GM19455 (cell line): ENCODE data around the gene IQGAP2.

ENCODE experiments used
- ATAC-seq: cut with Tn5 transposase; IDR thresholded peaks from one replicate; pipeline ENCODE4 v1.9.1; 2021; ENCODE audit not compliant: unreplicated experiment

Gene IQGAP2

DNA sequence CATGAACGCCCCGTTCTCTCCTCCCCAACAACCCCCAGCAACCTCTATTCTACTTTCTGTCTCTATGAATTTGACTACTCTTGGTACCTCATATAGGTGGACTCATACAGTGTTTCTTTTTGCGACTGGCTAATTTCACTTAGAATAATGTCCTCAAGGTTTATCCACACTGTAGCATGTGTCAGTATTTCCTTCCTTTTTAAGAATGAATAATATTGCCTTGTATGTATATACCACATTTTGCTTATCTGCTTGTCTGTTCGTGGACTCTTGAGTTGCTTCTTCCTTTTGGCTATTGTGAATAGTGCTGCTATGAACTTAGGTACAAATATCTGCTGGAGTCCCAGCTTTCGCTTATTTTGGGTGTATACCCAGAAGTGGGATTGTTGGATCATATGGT is 42.7 kb downstream of the IQGAP2 start:
- ATAC-seq, result no peak

GRCh38 chr5:76446776-76447175 is 43.7 kb downstream of the IQGAP2 start:
- no peak for ATAC-seq

- ATAC-seq, result no peak
Observed at GRCh38 chr5:76449606-76450005, 46.5 kb downstream of the IQGAP2 start.

DNA sequence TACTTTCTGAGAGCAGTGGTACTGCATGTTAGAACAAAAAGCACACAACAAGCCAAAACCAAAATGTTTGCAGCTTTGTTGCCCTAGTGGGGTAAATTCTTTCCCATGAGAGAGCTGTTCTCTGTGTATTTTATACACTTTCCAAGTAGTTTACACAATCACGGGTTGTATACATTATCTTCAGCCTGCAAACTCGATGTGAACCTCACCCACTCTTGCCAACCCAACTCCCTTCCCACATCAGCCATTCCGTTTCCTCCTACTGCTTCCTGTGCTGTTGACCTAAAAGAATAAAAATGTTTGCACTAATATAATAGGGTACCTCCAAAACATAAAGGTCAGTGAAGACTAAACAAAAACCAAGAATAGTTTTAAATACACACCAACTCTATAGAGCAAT is 47.0 kb downstream of the IQGAP2 start:
- ATAC-seq, result no peak

GRCh38 chr5:76451031-76451701 is 48.1 kb downstream of the IQGAP2 start:
- no peak for ATAC-seq

DNA sequence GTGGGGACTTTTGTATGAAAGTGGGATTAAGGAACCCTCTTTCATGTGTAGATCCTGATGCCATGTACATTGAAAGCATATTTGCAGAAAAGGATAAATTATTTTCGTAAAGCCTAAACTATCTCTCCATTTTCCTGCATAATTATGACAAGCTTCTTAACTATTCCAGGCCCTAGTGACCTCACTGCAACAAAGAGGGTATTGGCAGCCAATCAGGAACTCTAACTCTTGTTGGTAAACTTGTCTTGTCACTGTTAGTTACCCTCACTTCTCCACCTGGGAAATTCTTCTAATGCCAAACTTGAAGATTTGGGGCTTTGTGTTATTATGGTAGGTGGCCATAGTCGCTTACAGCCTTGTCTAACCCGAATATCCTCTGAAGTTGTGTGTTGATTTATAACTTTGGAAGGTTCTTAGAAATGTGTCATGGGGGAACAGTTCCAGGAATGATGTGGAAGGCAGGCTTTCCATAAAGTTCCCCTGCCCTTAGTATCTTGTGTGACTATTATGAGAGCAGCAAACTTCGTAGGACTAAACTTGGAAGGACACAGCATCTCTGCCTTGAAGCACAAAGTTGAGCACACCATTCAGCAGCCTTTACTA is 52.5 kb downstream of the IQGAP2 start:
- ATAC-seq, result no peak

GRCh38 chr5:76456258-76456657 is 53.2 kb downstream of the IQGAP2 start:
- ATAC-seq, result no peak

DNA sequence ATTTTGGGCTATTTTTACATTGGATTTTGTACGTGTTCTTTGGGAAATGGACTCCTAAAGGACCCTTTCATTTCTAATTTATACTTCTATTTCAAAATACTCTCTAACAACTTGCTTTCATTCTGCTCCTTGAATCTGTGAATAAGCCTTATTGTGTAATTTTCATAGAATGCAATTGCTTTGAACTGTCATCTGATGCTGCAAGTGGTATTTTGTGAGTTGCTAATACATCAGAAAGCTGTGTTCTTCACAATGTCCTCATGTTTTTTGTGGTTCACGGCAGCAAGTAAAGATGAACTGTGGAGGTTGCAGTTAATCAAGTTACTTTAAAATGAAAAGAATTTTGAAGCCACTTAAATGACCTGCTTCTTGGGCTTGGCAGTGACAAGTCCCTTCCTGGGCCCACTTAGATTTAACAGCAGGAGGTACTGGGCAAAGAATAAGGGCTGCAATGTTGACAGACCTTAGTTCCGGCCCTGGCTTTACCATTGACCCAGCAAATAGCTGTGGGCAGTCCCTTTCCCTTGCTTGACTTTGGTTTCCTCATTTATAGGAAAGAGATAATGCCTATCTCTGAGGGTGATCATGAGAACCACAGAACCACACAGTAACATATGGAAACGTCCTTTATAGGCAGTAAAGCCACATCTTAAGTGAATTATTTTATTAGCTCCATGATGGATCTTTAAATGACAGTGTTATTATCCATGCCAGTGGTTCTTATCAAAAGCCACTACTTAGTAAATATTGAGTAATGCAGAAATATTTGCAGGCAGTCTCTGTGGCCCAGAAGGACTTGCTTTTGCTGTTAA is 54.8 kb downstream of the IQGAP2 start:
- no peak for ATAC-seq

- ATAC-seq, result no peak
Observed at GRCh38 chr5:76458486-76458830, 55.4 kb downstream of the IQGAP2 start.

- ATAC-seq, result no peak
Observed at GRCh38 chr5:76460104-76460503, 57.0 kb downstream of the IQGAP2 start.

DNA sequence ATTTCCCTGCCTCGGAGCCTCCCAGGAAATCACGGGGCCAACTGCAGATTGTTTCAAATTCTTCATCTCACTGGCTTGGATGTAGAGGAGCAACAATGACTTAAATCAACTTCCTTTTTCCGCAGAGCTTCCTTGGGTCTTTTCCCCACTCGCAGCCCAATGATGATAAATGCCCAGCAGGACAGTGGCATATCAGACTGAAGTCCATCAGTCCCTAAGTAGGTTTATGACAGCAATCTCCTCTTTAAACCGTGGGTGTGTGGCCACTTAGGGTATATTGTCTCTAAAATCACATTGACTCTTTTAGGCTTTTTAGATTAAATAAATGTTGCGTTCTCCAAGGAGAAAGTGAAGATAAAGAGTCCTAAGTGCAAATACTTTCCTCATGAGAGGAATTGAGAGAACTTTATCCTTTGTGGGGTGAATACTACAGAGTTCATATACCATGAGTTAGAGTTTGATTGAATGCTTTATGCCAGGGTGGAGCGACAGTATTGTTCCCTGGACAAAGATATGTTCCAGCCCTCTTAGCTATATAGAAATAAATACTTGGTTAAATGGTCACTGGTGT is 59.1 kb downstream of the IQGAP2 start:
- ATAC-seq, result no peak

DNA sequence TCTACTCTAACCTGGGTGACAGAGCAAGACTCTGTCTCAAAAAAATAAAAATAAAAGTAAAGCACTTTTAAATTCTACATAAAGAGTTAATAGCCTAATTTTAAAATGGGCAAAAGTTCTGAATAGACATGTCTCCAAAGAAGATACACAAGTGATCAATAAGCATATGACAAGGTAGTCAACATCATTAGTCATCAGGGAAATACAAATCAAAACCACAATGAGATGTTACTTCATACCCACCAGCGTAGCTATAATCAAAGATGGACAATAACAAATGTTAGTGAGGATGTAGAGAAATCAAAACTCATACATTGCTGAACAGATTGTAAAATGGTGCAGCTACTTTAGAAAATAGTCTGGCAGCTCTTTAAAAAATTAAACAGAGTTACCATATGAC is 64.1 kb downstream of the IQGAP2 start:
- ATAC-seq, result no peak

GRCh38 chr5:76468635-76469425 is 65.7 kb downstream of the IQGAP2 start:
- ATAC-seq, result no peak

DNA sequence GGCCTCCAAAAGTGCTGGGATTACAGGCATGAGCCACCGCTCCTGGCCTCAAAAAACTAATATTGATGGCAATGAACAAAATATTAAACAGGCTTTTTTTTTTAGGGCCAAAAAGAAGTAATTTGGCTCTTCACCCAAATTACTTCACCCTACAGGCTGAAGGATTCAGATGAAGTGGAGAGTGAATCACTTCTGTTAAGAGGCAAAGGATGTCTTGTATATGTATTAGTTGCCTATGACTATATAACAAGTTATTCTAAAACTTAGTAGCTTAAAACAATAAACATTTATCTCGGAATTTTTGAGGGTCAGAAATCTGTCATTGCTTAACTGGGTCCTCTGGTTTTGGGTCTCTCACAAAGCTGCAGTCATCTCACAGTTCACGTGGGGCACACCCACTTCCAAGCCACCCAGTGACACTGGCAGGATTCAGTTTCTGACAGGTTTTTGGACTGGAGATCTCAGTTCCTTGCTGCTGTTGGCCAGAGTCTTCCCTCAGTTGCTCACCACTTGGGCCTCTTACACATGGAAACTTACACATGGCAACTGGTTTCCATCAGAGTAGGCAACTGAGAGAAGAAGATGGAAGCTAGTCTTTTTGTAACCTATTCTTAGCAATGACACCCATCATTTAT is 66.7 kb downstream of the IQGAP2 start:
- no peak for ATAC-seq

GRCh38 chr5:76470976-76471375 is 67.9 kb downstream of the IQGAP2 start:
- no peak for ATAC-seq

DNA sequence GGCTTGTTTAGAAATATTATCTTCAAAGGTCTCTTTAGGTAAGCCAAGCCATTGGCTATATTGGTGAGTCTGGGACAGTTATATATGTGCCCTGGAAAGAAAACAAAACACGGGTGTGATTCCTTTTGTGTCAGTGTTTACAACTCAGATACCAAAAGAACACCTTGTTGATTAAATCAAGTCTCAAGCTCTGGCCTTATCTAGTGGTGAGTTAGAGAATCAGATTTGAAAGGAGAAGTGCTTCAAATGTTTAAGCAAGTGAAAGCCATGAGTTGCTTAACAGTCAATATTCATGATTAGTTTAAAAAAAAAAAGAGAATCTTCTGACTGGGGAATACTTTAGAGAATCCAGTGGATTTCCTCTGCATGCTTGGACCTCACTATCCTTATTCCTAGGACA is 68.3 kb downstream of the IQGAP2 start:
- no peak for ATAC-seq

- no peak for ATAC-seq
Observed at GRCh38 chr5:76471987-76472334, 68.9 kb downstream of the IQGAP2 start.

DNA sequence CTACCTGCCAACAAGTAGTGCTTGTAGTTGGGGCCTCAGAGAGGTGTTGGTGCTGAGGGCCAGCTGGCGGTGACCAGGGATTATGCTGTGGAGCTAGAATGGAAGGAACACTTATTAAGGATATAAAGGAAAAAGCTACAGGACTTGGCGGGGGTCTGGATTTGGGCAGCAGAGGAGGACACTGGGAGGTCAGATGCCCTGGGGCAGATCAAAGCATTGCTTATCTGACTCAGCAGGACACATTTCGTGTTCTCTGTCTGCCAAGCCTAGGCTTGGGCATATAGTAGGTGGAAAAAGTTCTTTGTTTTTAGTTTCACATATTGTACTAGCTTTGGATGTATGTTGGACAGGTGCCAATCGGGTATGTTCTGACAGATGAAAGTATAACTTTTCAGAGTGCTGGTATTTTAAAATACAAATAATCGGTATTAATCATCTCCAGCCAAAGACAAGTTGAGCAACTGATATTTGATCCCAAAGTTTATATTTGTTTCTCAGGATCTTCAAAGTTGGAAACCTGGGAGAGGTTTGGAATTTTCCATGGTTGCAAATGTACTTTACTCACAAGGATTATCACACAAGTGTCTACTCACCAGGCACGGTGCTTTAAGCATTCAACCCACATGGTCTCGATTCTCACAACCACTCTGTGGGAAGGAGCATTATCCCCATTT is 69.4 kb downstream of the IQGAP2 start:
- no peak for ATAC-seq

DNA sequence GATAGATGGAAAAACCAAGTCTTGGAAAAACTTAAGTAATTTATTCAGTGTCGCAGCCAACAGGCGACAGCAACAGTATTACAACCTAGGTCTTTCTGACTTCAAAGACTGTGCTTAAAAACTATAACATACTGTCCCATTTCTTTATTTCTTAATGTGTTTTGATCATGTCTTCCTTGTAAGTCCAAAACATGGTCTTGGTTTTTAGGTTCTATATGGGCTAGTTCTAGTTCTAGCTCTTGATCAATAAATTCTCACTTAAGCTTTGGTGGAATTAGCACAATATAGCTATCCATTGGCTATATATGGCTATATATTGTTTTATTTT is 69.9 kb downstream of the IQGAP2 start:
- no peak for ATAC-seq

DNA sequence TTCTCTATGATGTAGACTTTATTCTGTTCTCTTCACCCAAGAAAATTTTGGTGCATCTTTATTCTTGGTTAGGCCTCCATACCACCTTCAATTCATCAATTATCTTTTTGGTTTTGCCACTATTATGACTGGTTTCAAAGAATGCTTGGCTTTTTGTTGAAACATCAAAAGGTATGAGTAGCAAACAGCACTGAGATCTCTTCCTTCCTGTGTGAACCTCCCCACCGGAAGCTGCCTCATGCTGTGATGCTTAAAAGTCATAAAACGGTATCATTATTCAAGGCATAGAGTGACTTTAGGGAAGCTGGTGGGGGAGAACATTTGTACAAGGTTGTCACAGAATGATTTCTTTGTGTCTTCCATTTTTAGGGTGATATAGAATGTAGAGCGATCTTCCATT is 70.6 kb downstream of the IQGAP2 start:
- ATAC-seq, result no peak
